GM21786 (cell line): Measurements from ENCODE around the gene DDC.

Source experiments
- ATAC-seq: cut with Tn5 transposase; IDR thresholded peaks from one replicate; pipeline ENCODE4 v1.9.1; 2021; ENCODE audit not compliant: unreplicated experiment

The DDC gene

DNA sequence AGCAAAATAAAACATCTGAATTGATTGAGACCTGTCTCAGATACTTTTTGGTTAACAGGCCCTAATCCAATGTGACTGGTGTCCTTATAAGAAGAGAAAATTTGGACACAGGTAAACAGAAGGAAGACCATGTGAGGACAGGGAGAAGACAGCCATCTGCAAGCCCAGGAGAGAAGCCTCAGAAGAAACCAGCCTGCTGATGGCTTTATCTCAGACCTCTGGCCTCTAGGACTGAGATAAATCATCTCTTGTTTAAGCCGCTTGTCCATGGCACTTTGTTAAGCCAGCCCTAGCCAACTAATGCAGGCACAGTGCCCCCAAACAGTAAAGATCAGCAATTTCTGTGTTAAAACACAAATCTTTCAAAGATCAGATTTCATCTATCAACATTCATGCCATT, 73.3 kb downstream of the DDC start:
- no peak for ATAC-seq

DNA sequence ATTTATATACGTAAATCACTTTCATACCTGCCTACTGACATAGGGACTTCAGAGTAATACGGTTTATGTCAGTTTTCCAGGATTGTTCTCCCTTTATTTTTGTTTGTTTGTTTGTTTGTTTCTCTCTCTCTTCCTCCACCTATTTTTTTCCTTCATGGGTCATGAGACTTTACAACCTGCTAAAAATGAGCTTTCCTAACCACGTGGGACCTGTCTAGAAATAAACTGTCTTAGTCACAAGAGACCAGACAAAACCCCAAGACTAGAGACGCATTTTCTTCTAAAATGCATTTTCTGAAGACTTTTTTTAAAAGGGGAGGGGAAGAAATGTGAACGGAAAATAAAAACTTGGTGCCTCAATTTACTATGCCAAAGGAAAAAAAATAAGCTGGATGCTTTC, 74.0 kb downstream of the DDC start:
- ATAC-seq = no peak

DNA sequence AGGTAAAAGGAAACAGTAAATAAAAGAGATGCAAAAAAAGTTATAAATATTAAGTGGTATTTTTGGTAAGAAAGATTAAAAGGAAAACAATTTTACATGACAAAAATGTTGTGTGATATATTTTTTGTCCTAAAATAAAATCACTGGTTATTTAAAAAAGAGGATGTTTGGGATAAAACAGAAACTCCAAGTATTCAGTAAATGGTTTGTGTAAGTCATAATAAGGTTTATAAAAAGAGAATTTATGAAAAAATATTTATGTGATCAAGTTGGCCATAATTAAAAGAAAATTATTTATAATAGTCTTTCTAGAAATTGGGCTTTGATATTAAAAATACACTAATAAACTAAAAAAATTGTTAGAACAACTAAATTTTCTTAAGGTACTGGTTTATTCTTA, 76.8 kb downstream of the DDC start:
- ATAC-seq = no peak

DNA sequence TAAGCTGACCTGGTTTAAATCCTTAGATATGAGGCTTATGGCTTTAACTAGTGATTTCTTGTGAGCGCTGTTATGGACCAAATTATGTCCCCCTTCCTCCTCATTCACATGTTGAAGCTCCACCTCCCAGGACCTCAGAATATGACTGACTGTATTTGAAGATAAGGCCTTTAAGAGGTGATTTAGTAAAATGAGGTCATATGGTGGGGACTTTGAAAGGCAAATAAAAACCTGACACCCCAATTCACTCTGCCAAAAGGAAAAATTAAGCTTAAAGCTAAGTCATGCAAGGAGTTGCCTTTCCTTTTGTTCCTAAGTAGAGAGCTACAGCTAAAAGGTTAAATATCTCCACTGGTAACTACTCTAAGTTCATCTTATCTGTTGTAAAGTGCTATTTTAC, 78.7 kb downstream of the DDC start:
- no peak for ATAC-seq

DNA sequence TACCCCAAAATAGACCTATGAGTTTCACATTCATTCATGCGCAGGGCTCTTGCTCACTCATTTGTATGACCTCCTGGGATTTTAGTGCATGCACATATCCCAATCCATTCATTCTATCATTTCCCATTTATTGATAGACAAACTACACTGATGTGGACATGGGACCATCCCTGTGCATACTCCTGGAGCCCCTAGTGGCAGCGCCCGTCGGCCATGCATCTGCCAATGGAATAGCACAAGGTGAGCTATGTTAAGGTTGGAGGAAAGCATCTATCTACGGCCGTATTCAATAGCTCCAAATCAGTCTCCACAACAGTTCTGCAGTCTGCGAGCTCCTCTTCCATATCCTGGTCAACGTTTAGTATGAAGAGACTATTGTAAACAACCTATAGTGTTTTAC, 83.3 kb downstream of the DDC start:
- ATAC-seq = no peak

DNA sequence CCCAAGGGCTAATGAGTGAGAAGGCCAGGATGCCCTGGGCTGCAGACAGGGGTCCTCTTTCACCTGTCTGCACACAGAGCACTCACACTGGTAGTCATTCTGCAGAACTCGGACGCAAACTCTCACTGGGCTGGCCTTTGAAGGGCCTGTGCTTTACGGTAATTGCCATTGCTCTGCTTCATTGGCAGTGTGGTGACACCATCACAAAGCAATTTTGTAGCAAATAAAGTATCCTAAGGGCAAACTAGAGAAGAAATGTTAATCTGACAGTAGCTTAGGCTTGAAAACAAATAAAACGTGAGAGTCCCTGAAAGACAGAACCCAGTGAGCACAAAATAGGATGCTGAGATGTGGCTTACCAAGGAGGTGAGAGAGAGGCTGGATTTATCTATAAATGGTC, 84.4 kb downstream of the DDC start:
- no peak for ATAC-seq

DNA sequence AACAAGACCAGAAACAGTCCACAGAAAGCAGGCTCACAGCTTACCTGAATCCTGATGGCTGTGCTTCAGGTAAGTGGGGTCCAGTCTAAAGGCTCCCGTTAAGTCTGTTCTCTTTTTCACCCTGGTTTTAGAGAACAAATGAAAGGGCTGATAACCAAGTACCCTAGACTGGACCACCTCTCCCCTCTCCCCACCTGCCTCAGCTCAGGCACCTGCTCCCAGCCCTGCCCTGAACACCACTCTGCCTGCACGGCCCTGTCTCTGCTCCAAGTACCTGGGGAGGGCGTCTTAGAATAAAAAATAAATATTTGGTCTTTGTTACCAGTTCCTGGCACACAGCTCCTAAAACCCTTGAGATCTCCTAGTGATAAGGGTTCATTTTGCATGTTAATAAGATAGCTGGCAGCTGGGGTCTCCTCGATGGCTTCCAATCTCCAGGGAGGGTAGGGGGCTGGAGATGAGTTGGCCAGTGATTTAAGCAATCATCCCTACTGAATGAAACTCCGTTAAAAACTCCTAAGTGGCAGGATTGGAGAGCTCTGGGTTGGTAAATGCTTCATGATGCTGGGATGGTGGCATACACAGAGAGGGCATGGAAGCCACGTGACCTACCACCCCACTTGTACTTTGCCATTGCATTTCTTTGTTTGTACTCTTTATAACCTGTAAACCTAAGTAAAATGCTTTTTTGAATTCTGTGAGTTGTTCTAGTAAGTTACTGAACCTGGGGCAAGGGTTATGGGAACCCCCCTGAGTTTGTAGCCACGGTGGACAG, 85.3 kb downstream of the DDC start:
- no peak for ATAC-seq

DNA sequence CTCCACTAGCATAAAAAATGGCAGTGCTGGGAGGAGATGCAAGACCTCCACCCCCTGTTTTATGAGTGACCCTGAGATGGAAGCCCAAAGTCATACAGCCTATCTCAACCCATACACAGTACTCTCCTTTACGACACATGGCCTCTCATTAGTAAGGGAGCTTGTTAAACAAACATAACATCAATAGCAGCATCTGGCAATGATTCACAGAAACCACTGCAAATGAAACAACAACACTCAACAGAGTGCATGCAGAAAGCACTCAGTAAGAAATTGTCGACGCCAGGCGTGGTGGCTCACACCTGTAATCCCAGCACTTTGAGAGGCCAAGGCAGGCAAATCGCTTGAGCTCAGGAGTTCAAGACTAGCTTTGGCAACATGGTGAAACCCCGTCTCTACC, 87.6 kb downstream of the DDC start:
- ATAC-seq = no peak

DNA sequence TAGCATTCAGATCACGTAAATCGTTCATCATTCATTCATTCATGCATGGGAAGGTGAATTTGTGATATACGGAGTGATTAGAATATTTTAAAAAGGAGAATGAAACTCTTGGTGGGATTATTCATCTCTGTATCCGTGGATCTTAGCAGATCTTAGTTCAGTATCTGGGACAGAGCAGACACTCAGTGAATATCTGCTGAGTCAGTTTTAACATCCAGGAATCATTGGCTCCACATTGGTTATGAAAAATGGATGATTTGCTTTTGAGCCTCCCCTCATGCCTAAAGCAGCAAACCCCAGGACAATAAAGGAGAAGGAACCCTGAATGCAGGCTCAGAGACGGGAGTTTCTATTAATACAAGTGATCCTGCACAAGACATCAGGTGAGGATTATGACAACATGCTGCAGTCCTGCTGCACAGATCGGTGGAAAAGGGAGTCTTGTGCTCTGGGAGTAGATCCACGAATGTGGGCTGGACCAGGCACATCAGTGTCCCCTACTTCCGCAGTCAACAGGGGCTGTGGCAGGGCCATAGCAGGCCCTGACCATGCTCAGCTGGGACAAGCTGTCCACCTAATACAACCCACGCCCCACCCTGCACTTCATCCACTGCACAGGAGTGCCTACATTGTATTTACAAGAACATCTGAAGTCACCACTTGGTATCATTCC, 88.1 kb downstream of the DDC start:
- no peak for ATAC-seq

DNA sequence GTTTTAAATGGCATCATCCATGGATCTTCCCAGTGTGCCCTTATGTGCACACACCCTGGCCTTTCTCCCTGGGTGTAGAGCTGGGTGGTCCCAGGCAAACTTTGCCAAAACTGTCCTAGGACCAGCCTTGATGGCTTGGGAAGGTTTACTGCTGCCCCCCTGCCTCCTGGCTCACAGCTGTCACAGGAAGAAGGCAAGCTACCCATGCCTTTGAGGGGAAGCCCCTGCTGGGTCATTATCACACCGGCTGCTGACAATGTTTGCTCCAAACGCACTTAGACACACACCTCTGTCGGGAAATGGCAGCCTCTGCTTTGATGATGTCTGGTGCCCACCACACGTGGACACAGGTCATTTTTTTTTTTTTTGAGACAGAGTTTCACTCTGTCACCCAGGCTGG, 89.9 kb downstream of the DDC start:
- peak; percentile 76 for ATAC-seq

DNA sequence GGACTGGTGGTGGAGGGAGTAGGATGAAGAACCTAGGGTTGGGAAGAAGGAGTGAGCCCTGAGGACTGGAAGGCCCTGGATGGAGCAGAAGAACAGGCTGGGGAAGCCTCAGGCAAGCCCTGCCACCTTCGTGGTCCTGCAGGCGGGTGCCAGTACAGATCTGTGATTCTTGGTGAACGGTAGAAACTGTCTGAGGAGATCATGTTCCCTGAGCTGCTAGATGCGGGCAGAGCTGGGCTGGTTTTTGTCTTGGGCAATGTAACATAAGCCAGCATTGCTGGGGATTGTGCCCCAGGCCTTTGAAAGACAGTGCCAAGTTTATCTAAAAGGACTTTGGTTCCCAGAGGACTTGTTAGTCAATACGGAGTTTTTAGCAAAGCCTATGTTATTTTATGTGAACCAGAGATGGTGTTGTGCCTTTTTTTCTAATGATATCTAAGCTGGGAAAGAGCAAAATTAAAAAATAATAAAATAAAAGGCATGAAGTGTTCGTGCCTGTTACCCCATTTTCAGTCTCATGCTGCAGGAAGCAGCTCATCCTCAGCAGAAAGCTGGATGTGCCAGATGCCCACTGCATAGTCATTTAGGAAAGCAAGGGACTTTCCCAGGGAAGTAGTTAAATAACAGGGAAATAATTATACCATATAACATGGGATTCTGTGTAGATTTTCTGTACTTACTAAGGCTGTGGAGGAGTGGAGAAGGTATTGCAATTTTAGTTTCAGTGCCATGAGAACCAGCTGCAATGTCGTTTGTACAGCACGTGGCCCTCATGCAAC, 90.6 kb downstream of the DDC start:
- no peak for ATAC-seq

DNA sequence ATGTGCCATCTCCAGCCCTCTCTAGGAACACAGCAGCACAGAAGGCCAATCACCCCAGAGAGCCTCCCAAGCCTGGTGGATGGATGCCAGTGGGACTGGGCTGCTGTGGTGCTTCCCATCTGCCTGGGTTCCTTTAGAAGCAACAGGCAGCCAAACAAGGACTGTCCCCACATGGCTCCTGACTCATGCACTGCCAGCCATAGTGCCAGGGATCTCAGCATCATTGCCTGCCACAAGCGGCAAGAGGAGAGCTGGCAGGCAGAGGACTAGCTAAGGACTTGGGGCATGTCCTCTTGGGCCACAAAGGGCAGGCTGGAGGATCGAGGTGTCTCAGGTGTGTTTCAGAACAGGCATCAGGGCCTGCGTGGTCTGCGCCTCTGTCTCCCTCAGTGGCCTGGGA, 91.7 kb downstream of the DDC start:
- no peak for ATAC-seq

DNA sequence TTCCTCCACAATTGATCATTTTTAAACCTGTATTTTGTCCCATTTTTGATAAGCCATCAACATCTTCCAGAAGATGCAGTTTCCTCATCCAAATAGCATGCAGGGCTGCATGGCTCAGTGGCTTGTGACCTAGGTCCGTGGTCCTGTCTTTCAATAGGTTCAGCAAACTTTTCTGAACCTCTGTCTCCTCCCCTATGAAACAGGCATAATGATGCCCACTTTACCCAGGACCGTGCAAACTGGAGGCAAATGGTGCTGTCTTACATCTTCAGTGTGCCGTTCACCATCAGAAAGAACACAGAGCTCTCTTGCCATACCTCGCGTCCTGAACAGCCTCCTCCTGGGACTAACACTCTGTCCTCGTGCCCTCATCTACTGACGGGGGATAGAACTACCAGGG, 92.8 kb downstream of the DDC start:
- ATAC-seq = no peak

DNA sequence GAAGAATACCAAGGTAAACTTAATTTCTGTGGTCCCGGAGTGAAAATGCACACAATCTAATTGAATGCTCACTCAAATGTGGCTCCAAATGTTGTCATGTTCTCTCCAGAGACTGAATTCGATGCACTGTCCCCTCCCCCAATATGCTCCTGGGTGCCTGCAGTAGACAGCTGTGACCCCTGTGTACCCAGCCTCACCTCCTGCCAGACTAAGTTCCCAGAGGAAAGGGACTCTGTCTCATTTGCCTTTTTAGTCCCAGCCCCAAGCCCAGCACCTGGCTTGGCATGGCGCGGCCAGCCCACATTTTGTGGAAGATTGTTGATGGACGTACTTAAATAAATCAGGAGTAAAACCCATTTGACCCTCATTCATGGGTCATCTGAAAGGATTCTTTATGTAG, 93.2 kb downstream of the DDC start:
- no peak for ATAC-seq

DNA sequence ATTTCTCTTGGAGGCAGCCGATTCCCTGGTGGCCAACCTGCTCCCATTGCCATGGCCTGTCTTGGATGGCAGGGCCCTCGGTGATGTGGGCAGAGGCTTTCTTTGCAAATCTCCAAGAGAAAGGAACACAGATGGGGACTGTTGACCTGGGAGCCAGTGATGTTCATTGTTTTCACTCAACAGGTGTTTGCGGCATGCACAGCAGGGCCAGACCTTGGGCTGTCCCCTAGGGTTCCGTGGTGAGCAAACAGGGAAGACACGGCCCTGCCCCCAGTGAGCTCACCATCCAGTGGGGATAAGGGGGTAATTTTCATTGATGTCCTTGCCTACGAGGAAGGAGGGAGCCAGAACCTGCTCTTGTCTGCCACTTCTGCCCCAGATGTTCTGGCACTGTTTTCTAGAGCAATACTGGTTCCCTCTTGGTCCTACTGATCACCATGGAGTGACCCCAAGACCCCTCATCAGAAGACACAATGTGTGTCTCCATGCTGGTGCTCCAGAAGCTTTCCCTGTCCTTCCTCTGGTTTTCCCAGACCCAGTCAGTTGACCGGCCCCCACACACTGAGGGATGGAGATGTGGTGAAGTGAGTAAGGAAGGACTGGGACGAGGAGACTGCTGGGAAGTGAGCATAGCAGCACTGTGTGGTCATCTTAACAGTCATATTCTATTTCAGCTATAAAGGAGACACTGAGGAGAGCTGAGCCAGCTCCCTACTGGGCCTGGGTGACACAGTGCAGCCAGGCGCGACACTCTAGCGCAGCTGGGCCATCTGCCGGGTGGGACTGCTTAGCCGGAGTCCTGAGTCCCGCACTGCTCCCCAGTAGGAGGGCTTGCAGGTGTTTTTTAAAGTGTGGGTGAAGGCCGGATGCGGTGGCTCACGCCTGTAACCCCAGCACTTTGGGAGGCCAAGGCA, 94.7 kb downstream of the DDC start:
- no peak for ATAC-seq

DNA sequence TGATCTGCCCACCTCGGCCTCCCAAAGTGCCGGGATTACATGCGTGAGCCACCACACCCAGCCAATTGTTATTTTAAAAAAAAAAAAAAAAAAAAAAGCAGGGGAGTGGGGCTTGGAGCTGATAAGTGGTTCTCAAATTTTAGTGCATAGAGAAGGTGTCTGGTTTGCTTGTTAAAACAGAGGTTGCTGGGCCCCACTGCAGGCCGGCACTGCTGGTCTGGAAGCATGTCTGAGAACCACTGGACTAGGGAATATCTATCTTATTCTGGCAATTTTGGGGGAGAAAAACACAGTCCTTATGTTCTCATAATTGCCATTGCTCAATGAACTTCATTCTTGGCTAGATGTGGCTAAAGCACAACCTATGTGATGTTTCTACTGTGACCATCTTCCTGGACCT, 96.0 kb downstream of the DDC start:
- ATAC-seq = no peak

DNA sequence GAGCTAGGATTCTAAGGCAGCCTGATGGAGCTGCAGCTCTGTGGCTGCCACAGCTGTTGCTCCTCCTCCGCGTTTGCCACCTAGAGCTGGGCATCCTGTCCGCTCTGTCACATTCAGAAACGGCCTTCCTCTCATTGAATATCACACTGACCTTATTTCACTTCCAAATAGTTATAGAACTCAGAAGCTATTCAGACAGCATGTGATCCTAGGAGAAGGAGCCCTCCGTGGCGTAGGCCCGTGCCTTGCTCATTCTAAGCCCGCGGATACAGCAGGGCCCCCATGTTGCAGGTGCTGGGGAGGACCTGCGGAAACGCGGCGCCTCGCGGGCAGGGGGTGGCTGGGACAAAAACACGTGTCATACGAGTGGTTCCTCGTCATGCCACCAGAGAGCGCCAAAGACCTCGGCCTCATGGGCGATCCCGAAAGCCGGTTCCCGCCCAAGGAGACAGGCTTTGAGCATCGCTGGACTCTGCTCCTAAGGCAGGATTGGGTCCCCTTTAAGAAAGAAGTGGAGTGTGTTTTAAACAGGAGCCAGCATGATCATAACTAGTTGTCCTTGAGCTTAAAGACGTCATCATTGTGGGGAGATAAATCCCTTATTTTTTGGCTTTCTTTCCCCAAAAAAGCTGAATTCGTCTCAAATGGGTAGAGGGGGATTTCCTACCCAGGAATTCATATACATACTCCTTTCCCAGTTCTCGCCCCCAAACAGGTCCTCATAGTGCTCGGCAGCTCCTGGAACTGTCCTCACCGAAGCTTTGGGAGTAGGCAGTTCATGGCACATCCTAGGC, 97.2 kb downstream of the DDC start:
- ATAC-seq = peak; percentile 91

DNA sequence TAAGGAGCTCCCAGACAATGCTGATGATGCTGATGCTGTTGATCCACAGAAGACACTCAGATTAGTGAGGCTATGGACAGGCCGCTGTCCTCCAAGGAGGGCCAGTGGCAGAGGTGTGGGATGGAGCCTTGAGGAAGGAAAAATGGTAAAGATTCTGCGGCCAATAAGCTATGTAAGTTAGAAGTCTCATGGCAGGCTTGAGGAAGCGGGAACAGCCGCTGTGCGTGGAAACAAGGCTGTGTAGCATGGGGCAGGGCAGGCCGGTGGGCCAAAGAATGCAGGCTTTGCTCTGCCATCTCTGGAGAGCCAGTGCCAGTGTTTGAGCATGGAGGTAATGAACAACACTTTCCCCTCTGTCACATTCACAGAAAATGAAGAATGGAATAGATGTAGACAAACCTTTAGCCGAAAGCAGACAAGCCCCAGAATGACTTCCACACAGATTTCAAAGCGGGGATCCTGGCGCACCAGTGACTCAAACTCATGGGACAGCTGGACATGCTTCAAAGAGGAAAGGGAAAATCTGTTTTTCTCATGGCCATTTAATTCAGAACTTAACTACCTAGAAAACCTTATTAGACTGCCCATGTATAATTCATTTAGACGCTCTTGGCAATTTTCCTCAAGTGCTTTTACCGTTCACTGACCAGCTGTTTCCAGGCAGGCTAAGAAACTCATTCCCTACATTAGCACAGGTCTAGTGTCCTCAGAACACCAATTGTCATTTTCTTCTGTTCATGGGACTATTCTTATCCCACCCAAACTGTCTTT, 98.2 kb downstream of the DDC start:
- no peak for ATAC-seq

DNA sequence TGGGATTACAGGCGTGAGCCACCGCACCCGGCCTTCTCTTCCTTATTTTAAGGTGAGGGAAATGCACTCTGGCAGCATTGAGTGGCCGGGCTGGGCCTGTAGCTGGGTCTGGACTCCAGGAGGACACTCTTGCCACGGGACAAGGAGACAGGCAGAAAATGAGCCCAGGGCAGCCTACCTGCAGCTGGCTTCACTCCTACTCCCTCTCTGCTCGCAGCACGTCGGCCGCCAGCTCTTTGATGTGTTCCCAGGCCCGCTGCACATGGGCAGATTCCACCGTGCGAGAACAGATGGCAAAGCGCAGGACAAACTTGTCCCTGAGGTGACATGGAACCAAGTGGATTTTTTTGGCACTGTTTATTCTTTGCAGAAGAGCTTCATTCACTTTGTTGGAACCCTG, 102.2 kb downstream of the DDC start:
- ATAC-seq = no peak

DNA sequence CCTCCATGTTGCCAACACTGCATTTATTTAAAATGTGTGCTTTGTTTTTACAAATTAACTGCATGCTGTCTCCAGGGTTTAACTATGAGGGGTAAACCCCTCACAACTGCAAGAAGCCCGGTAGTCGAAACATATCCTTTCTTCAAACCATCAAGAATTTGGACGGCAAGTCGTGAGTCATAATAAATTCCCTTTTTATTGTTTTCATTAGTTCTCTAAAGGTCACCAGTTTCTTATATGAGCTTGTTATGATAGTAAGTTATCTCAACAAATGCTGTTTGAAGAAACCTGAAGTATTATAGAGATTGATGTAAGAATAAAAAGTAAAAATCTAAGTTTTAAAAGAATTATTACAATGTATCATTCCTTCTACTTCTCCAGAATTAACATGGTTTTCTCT, 102.8 kb downstream of the DDC start:
- no peak for ATAC-seq
